Measurements from ENCODE around the gene KRTAP5-5. TPM values are rescaled to one million over a fixed set of nuclear protein-coding genes. Genes with fewer than 3 reads are reported as not detected.
"Not testable (repeated sequence)": the region's sequence is repeated elsewhere in the genome, so short reads cannot be mapped to it uniquely, and the experiment has no call there.

KRTAP5-5 gene
- polyA plus RNA-seq, 4 donors, result 0.65 TPM; not detected in 3

DNA sequence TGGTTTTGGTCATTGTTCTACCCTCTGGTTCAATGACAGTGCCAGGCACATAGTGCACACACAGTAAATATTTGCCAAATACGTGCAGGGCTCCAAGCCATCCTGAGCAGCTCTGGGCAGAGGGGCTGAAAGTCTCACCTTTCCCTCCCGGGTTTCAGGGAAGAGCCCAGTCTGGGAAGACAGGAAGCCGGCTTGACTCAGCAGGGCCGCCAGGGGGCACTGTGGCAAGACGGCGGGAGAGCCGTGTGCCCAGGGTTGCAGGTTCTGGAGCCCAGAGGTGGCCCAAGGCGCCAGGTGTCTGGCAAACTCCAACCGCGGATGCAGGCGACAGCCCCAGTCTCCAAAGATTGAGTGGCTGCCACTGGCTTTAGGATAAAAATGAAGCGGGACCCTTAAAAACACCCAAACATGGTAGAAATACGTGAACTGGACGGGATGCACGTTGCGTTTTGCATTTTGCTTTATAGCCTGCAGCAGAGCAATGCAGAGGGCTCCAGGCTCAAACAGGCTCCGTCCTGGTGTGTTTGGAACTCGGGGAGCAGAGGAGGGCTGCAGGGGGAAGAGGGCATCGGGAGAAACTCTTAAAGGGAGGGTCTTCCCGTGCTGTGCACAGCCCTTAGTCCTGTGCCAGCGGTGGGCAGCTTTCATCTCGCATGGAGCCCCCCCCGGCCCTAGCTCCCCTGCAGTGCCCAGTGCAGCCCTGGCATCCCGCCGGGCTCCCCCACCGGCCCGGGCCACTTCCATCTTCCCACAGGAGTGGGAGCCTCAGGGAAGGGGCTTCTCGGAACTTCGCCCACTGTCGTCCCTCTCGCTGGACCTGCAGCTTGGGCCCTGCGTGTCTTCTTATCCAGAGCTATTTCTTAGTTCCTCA, 10.7 kb downstream of the KRTAP5-5 start:
- H3K4me3 ChIP-seq (ENCODE audit: low read depth in 1 of 3, low read length in 3 of 3), result no peak overlapping the region
- WGBS, 3 donors, result 48 to 52% (median 51%) methylated on average over 31 to 32 of the region's 32 CpGs

GRCh38 chr11:1641096-1641495, 11.5 kb downstream of the KRTAP5-5 start:
- DNase-seq, result no peak
- Histone ChIP-seq H3K4me3 (ENCODE audit: low read depth in 1 of 3, low read length in 3 of 3) (no peak overlapping the region), H3K9me3 (ENCODE audit: control insufficient read depth in 2 of 2, insufficient read depth in 1 of 2, low read depth in 1 of 2, low read length in 1 of 2) (no peaks in the 10 kb centered on the region), H3K27ac (ENCODE audit: low read depth in 1 of 3, low read length in 2 of 3) (no peak overlapping the region), H3K4me1 (ENCODE audit: control insufficient read depth in 3 of 3, insufficient read depth in 2 of 3, low read depth in 1 of 3, low read length in 2 of 3) (no peaks in the 10 kb centered on the region), H3K36me3 (ENCODE audit: control insufficient read depth in 3 of 3, insufficient read depth in 2 of 3, low read depth in 1 of 3, low read length in 3 of 3) (no peaks in the 10 kb centered on the region), H3K27me3 (ENCODE audit: control insufficient read depth in 3 of 3, insufficient read depth in 3 of 3, low read length in 3 of 3) (peaks cover 0 to 16% (median 2%) of the 10 kb centered on the region in 3 donors)
- WGBS, 3 donors, result 71 to 86% (median 86%) methylated on average over 15 of the region's 15 CpGs
- no peak for FAIRE-seq

More for the DNA sequence above, 10.7 kb downstream of the KRTAP5-5 start:
- peak; percentile 46 to 60 for DNase-seq
- Histone ChIP-seq H3K27ac (ENCODE audit: low read depth in 1 of 3, low read length in 2 of 3) (no peak overlapping the region), H3K27me3 (ENCODE audit: control insufficient read depth in 3 of 3, insufficient read depth in 3 of 3, low read length in 3 of 3) (peaks cover 0 to 15% (median 2%) of the 10 kb centered on the region in 3 donors), H3K9me3 (ENCODE audit: control insufficient read depth in 2 of 2, insufficient read depth in 1 of 2, low read depth in 1 of 2, low read length in 1 of 2) (no peaks in the 10 kb centered on the region), H3K4me1 (ENCODE audit: control insufficient read depth in 3 of 3, insufficient read depth in 2 of 3, low read depth in 1 of 3, low read length in 2 of 3) (no peaks in the 10 kb centered on the region), H3K36me3 (ENCODE audit: control insufficient read depth in 3 of 3, insufficient read depth in 2 of 3, low read depth in 1 of 3, low read length in 3 of 3) (no peaks in the 10 kb centered on the region)
- no peak for FAIRE-seq

- no peak overlapping the region for H3K4me3 ChIP-seq (ENCODE audit: low read depth in 1 of 3, low read length in 3 of 3)
- no peak for DNase-seq
- 70 to 81% (median 75%) methylated on average over 27 to 29 of the region's 29 CpGs for WGBS, 3 donors
- H3K27me3 ChIP-seq (ENCODE audit: control insufficient read depth in 3 of 3, insufficient read depth in 3 of 3, low read length in 3 of 3), result peaks cover 0 to 11% (median 3%) of the 10 kb centered on the region in 3 donors
- no peak for FAIRE-seq
- H3K9me3 ChIP-seq (ENCODE audit: control insufficient read depth in 2 of 2, insufficient read depth in 1 of 2, low read depth in 1 of 2, low read length in 1 of 2), result no peaks in the 10 kb centered on the region
- H3K27ac ChIP-seq (ENCODE audit: low read depth in 1 of 3, low read length in 2 of 3), result no peak overlapping the region
- H3K36me3 ChIP-seq (ENCODE audit: control insufficient read depth in 3 of 3, insufficient read depth in 2 of 3, low read depth in 1 of 3, low read length in 3 of 3), result no peaks in the 10 kb centered on the region
- no peaks in the 10 kb centered on the region for H3K4me1 ChIP-seq (ENCODE audit: control insufficient read depth in 3 of 3, insufficient read depth in 2 of 3, low read depth in 1 of 3, low read length in 2 of 3)
Observed at GRCh38 chr11:1642288-1643145, 12.9 kb downstream of the KRTAP5-5 start.

DNA sequence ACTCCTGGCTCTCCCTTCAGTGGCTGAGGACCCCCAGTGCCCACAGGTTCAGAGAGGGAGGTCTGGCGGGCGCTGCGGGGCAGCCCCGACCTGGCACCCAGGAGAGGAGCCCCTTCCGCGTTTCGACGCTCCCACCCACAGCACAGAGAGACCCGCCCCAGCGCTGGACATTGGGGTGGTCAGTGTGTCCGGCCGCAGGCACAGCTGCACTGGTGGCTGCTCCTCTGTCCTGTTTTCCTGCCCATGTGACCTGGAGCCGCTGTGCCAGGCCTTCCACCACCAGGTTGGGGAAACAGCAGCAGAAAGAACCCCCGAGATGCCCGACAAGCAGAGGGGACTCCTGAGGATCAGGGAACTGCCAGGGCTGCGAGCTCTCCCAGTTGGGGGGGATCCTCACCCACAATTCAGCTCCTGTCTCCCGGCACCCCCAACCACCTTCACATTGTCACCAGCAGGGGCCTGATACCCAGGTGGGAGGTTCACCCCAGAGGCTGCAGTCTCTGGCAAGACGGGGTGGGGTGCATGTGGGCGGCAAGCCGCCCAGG, 13.6 kb downstream of the KRTAP5-5 start:
- no peak overlapping the region for H3K4me3 ChIP-seq (ENCODE audit: low read depth in 1 of 3, low read length in 3 of 3)
- no peak overlapping the region for H3K27ac ChIP-seq (ENCODE audit: low read depth in 1 of 3, low read length in 2 of 3)
- H3K27me3 ChIP-seq (ENCODE audit: control insufficient read depth in 3 of 3, insufficient read depth in 3 of 3, low read length in 3 of 3), result peaks cover 0 to 11% (median 3%) of the 10 kb centered on the region in 3 donors
- no peaks in the 10 kb centered on the region for H3K4me1 ChIP-seq (ENCODE audit: control insufficient read depth in 3 of 3, insufficient read depth in 2 of 3, low read depth in 1 of 3, low read length in 2 of 3)
- 86 to 93% (median 88%) methylated on average over 20 of the region's 20 CpGs for WGBS, 3 donors
- H3K36me3 ChIP-seq (ENCODE audit: control insufficient read depth in 3 of 3, insufficient read depth in 2 of 3, low read depth in 1 of 3, low read length in 3 of 3), result no peaks in the 10 kb centered on the region
- DNase-seq (no peak), FAIRE-seq (no peak)
- H3K9me3 ChIP-seq (ENCODE audit: control insufficient read depth in 2 of 2, insufficient read depth in 1 of 2, low read depth in 1 of 2, low read length in 1 of 2), result no peaks in the 10 kb centered on the region

- H3K36me3 ChIP-seq (ENCODE audit: control insufficient read depth in 3 of 3, insufficient read depth in 2 of 3, low read depth in 1 of 3, low read length in 3 of 3), result no peaks in the 10 kb centered on the region
- H3K27ac ChIP-seq (ENCODE audit: low read depth in 1 of 3, low read length in 2 of 3), result no peak overlapping the region
- WGBS, 3 donors, result 73 to 82% (median 80%) methylated on average over 17 to 20 of the region's 20 CpGs
- H3K9me3 ChIP-seq (ENCODE audit: control insufficient read depth in 2 of 2, insufficient read depth in 1 of 2, low read depth in 1 of 2, low read length in 1 of 2), result no peaks in the 10 kb centered on the region
- DNase-seq (no peak), FAIRE-seq (no peak)
- peaks cover 0 to 5% (median 2%) of the 10 kb centered on the region in 3 donors for H3K27me3 ChIP-seq (ENCODE audit: control insufficient read depth in 3 of 3, insufficient read depth in 3 of 3, low read length in 3 of 3)
- H3K4me1 ChIP-seq (ENCODE audit: control insufficient read depth in 3 of 3, insufficient read depth in 2 of 3, low read depth in 1 of 3, low read length in 2 of 3), result no peaks in the 10 kb centered on the region
- no peak overlapping the region for H3K4me3 ChIP-seq (ENCODE audit: low read depth in 1 of 3, low read length in 3 of 3)
Observed at GRCh38 chr11:1644601-1645356, 15.2 kb downstream of the KRTAP5-5 start.

- 63 to 72% (median 70%) methylated on average over 10 to 12 of the region's 12 CpGs for WGBS, 3 donors
- DNase-seq, result no peak
- Histone ChIP-seq H3K27me3 (ENCODE audit: control insufficient read depth in 3 of 3, insufficient read depth in 3 of 3, low read length in 3 of 3) (peaks cover 0 to 2% (median 1%) of the 10 kb centered on the region in 3 donors), H3K27ac (ENCODE audit: low read depth in 1 of 3, low read length in 2 of 3) (no peak overlapping the region), H3K4me3 (ENCODE audit: low read depth in 1 of 3, low read length in 3 of 3) (no peak overlapping the region), H3K4me1 (ENCODE audit: control insufficient read depth in 3 of 3, insufficient read depth in 2 of 3, low read depth in 1 of 3, low read length in 2 of 3) (no peaks in the 10 kb centered on the region), H3K36me3 (ENCODE audit: control insufficient read depth in 3 of 3, insufficient read depth in 2 of 3, low read depth in 1 of 3, low read length in 3 of 3) (no peaks in the 10 kb centered on the region), H3K9me3 (ENCODE audit: control insufficient read depth in 2 of 2, insufficient read depth in 1 of 2, low read depth in 1 of 2, low read length in 1 of 2) (no peaks in the 10 kb centered on the region)
- FAIRE-seq, result no peak
Observed at GRCh38 chr11:1645357-1645821, 15.8 kb downstream of the KRTAP5-5 start.

GRCh38 chr11:1646540-1646939, 17.0 kb downstream of the KRTAP5-5 start:
- WGBS, 3 donors, result 84 to 88% (median 86%) methylated on average over 10 of the region's 10 CpGs
- not testable (repeated sequence) for H3K4me1 ChIP-seq (ENCODE audit: control insufficient read depth in 3 of 3, insufficient read depth in 2 of 3, low read depth in 1 of 3, low read length in 2 of 3); H3K9me3 ChIP-seq (ENCODE audit: control insufficient read depth in 2 of 2, insufficient read depth in 1 of 2, low read depth in 1 of 2, low read length in 1 of 2); DNase-seq; H3K36me3 ChIP-seq (ENCODE audit: control insufficient read depth in 3 of 3, insufficient read depth in 2 of 3, low read depth in 1 of 3, low read length in 3 of 3); H3K27ac ChIP-seq (ENCODE audit: low read depth in 1 of 3, low read length in 2 of 3); H3K4me3 ChIP-seq (ENCODE audit: low read depth in 1 of 3, low read length in 3 of 3); FAIRE-seq; H3K27me3 ChIP-seq (ENCODE audit: control insufficient read depth in 3 of 3, insufficient read depth in 3 of 3, low read length in 3 of 3)
